Measurements from ENCODE around the gene ZFAND6.

GRCh38 chr15:80127911-80128310 is 68.4 kb downstream of the ZFAND6 start:
- TF ChIP-seq CTCF (IDR thresholded peaks at IDR 0.05) (no peak), POLR2A (IDR thresholded peaks at IDR 0.05) (no peak)
